ENCODE results near the gene KCND3. TPM values are rescaled to one million over a fixed set of nuclear protein-coding genes. Genes with fewer than 3 reads are reported as not detected.

Gene KCND3
- total and polyA plus RNA-seq, 4 donors: 1.0 to 27.1 (median 6.1) TPM

DNA sequence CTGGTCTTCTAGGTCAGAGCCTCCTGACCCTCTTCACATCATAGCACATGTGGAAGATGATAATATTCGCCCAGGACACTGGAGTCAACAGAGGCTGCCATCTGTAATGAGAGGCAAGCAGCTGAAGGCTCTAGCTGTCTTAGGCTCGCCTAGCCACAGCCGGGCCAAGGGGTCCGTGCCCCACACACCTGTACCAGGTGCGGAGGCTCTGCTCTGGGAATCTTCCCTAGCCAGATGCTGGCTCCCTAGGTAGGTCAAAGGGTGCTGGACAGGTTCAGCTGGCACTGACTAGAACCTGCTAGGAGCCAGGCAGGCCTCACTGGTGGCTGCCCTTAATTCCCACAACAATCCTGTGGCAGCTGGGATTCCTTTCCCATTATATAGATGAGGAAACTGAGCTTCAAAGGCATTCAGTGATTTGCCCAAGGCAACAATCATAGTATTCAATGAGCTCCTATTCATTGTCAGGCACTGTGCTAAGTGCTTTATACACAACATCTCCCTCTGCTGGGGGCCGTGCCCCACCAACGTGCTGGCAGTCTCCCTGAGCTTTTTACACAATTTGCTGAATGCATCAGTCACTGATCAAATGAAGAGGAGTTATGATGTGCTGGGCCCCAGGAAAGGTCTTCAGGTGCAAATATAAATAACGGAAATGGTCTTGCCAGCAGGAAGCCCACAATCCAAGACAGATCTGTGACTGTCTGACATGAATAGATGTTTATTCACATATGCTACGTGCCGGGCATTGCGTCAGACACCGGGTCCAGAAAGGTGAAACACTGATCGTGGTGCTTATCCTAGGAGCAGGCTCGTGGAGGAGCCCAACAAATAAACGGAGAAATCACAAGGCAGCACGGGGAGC, 175.8 kb downstream of the KCND3 start:
- no peak for DNase-seq (ENCODE audit: low spot score)
- H3K36me3 ChIP-seq (ENCODE audit: control insufficient read depth in 4 of 4, insufficient read depth in 3 of 4, low read depth in 1 of 4, low read length in 3 of 4): no peaks in the 10 kb centered on the region
- no peak overlapping the region for H3K4me3 ChIP-seq (ENCODE audit: low read depth in 1 of 3, low read length in 3 of 3)
- no peaks in the 10 kb centered on the region for H3K4me1 ChIP-seq (ENCODE audit: control insufficient read depth in 4 of 4, insufficient read depth in 4 of 4, low read length in 3 of 4)
- no peak overlapping the region for H3K9ac ChIP-seq (ENCODE audit: low read depth in 1 of 2, low read length in 2 of 2)
- WGBS: 87% methylated on average over 16 of the region's 16 CpGs
- no peaks in the 10 kb centered on the region for H3K27me3 ChIP-seq (ENCODE audit: control insufficient read depth in 4 of 4, insufficient read depth in 4 of 4, low read length in 3 of 4)
- H3K27ac ChIP-seq (ENCODE audit: low read depth in 1 of 2, low read length in 2 of 2): no peak overlapping the region
- no peaks in the 10 kb centered on the region for H3K9me3 ChIP-seq (ENCODE audit: control insufficient read depth in 4 of 4, low read length in 3 of 4)
- TF ChIP-seq HNF4G (IDR thresholded peaks at IDR 0.05) (no peak), YY1 (IDR thresholded peaks at IDR 0.05) (no peak)

DNA sequence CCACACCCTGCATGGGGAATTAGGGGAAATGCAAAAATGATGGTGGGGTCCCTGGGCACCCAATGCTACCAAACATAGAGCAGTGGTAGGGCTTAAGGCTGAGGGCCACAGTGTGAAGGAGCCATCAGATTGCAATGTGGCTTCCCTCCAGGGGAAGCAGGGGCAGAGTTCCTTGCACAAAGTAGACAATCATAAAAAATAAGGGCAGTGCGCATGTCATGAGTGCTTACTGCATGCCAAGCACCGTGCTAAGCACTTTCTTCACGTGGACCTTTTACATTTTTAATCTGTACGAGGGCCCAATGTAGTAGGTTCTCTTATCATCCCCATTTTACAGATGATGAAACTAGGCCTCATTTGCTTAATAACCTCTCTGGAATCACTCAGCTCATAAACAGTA, 177.2 kb downstream of the KCND3 start:
- TF ChIP-seq NR2F2 (IDR thresholded peaks at IDR 0.05): no peak
- Histone ChIP-seq H3K4me1 (ENCODE audit: control insufficient read depth in 4 of 4, insufficient read depth in 4 of 4, low read length in 3 of 4) (no peaks in the 10 kb centered on the region), H3K4me3 (ENCODE audit: low read depth in 1 of 3, low read length in 3 of 3) (no peak overlapping the region), H3K27me3 (ENCODE audit: control insufficient read depth in 4 of 4, insufficient read depth in 4 of 4, low read length in 3 of 4) (no peaks in the 10 kb centered on the region), H3K9me3 (ENCODE audit: control insufficient read depth in 4 of 4, low read length in 3 of 4) (no peaks in the 10 kb centered on the region), H3K27ac (ENCODE audit: low read depth in 1 of 2, low read length in 2 of 2) (no peak overlapping the region), H3K9ac (ENCODE audit: low read depth in 1 of 2, low read length in 2 of 2) (no peak overlapping the region), H3K36me3 (ENCODE audit: control insufficient read depth in 4 of 4, insufficient read depth in 3 of 4, low read depth in 1 of 4, low read length in 3 of 4) (no peaks in the 10 kb centered on the region)
- no peak for DNase-seq (ENCODE audit: low spot score)
- 96% methylated on average over 4 of the region's 4 CpGs for WGBS

- WGBS: 93% methylated on average over 10 of the region's 10 CpGs
Measured at GRCh38 chr1:111811891-111812290, 177.6 kb downstream of the KCND3 start.

More at GRCh38 chr1:111811891-111812290, 177.6 kb downstream of the KCND3 start:
- H3K36me3 ChIP-seq (ENCODE audit: control insufficient read depth in 4 of 4, insufficient read depth in 3 of 4, low read depth in 1 of 4, low read length in 3 of 4): no peaks in the 10 kb centered on the region
- no peak overlapping the region for H3K27ac ChIP-seq (ENCODE audit: low read depth in 1 of 2, low read length in 2 of 2)
- H3K9me3 ChIP-seq (ENCODE audit: control insufficient read depth in 4 of 4, low read length in 3 of 4): no peaks in the 10 kb centered on the region
- no peaks in the 10 kb centered on the region for H3K27me3 ChIP-seq (ENCODE audit: control insufficient read depth in 4 of 4, insufficient read depth in 4 of 4, low read length in 3 of 4)
- no peak overlapping the region for H3K9ac ChIP-seq (ENCODE audit: low read depth in 1 of 2, low read length in 2 of 2)
- TF ChIP-seq, protein P1, sequence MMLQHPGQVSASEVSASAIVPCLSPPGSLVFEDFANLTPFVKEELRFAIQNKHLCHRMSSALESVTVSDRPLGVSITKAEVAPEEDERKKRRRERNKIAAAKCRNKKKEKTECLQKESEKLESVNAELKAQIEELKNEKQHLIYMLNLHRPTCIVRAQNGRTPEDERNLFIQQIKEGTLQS (IDR thresholded peaks at IDR 0.05): no peak
- no peak for TF ChIP-seq NR2F2 (IDR thresholded peaks at IDR 0.05)
- no peak for TF ChIP-seq YY1 (IDR thresholded peaks at IDR 0.05)
- TF ChIP-seq FOXA1 (IDR thresholded peaks at IDR 0.05): no peak
- TF ChIP-seq FOXA2 (IDR thresholded peaks at IDR 0.05): no peak
- no peak for TF ChIP-seq HNF4A (conservative IDR thresholded peaks at IDR 0.05)
- TF ChIP-seq RAD21 (IDR thresholded peaks at IDR 0.05): no peak
- TF ChIP-seq TAF1 (conservative IDR thresholded peaks at IDR 0.05): no peak
- TF ChIP-seq CTCF (IDR thresholded peaks at IDR 0.05; ENCODE audit: low read depth, low read length, missing input control): no peak
- TF ChIP-seq SP1 (IDR thresholded peaks at IDR 0.05): no peak
- TF ChIP-seq JUND (IDR thresholded peaks at IDR 0.05): no peak
- no peak for TF ChIP-seq EGR1 (IDR thresholded peaks at IDR 0.05; ENCODE audit: low read depth in 2 of 2)
- no peak for TF ChIP-seq REST (IDR thresholded peaks at IDR 0.05)
- TF ChIP-seq HNF4G (IDR thresholded peaks at IDR 0.05): no peak
- TF ChIP-seq GABPA (IDR thresholded peaks at IDR 0.05 in 1 of 2, conservative IDR thresholded peaks at IDR 0.05 in 1 of 2): no peak
- no peak for TF ChIP-seq ZBTB33 (IDR thresholded peaks at IDR 0.05)
- no peak for TF ChIP-seq MAX (IDR thresholded peaks at IDR 0.05)
- no peak for TF ChIP-seq RXRA (IDR thresholded peaks at IDR 0.05)
- H3K4me3 ChIP-seq (ENCODE audit: low read depth in 1 of 3, low read length in 3 of 3): no peak overlapping the region
- H3K4me1 ChIP-seq (ENCODE audit: control insufficient read depth in 4 of 4, insufficient read depth in 4 of 4, low read length in 3 of 4): no peaks in the 10 kb centered on the region
- DNase-seq (ENCODE audit: low spot score): no peak
